GM12872 (cell line): ENCODE measurements around the gene BICRAL.

Source experiments
- CTCF ChIP-seq: IDR thresholded peaks from 3 replicates; pipeline ENCODE4 v1.5.1; 2011; ENCODE audit warnings: low read depth, mild to moderate bottlenecking, low read length, moderate library complexity; ENCODE audit not compliant: insufficient read depth

Gene BICRAL

GRCh38 chr6:42790549-42791181, 8.8 kb downstream of the BICRAL start:
- TF ChIP-seq CTCF, result no peak

GRCh38 chr6:42791706-42792320, 10.0 kb downstream of the BICRAL start:
- TF ChIP-seq CTCF, result no peak

GRCh38 chr6:42795651-42796050, 13.8 kb downstream of the BICRAL start:
- TF ChIP-seq CTCF, result no peak

DNA sequence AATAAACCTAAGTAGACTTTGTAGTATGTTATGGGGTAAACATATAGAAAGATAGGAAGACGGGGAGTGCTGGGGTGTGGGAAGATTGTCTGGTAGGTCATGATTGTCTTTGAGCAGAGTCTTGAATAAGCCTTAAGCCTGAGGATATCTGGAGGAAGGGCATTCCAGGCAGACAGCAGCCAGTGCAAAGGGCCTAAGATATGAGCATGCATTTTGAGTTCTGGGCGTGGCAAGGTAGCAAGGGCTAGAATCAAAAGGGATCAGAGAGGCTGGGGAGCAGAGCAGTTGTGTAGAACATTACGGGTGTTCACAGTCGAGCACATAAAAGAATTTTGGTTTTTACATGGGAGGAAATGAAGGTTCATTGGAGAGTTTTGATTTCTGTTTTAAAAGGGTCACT, 14.3 kb downstream of the BICRAL start:
- no peak for TF ChIP-seq CTCF

DNA sequence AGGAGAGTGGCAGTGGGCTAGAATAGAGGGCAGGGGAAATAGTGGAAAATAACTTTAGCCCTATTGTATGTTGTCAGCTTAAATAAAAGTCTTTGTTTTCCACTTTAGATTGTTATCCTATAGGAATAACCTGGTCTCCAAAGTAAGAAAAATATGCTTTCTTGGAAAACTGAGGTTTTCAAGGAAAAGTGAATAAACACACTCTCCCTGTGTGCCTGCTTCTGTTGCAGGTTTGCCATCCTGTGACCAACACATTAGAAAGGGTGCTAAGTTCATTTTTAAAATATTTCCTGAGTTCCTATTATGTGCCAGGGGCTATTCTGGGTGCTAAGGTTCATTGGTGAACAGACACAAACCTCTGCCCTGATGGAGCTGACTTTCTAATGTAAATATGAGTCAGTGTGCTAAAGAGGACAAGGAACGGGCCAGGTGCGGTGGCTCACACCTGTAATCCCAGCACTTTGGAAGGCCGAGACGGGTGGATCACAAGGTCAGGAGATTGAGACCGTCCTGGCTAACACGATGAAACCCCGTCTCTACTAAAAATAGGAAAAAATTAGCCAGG, 23.5 kb downstream of the BICRAL start:
- TF ChIP-seq CTCF, result no peak

DNA sequence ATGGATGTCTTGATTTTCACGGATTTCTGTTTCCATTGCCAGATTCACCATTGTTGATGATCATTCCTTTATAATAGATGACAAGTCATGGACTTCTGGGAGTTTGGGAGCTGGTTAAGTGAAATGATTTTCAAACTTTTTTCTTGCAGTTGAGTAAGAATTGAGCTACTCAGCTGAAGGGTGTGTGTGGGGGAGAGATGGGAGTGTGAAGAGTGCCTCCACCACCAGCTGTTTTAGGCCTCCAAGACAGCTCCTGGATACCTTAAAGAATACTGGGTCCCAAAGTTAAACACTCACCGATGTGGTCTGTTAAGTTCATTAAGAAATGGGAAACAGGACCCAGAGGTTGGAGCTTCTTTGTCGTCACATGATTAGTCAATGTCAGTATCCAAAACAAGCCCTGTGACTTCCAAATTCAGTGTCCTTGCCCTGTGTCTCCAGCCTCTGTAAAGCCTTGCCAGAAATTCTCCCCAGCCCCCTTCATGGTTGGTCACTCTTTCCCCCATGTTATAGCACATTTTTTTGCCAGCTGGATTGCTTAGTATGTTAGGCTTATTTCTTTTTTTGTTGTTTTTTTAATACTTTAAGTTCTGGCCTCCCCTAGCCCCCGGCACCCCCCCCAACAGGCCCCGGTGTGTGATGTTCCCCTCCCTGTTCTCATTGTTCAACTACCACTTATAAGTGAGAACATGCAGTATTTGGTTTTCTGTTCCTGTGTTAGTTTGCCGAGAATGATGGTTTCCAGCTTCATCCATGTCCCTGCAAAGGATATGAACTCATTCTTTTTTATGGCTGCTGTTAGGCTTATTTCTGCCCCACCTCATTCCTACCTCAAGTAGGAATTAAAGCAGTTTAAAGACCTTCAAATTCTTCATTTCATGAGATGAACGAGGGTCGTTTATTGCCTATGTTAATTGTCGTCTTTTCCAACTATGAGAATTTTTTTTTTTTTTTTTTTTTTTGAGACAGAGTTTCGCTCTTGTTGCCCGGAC, 26.9 kb downstream of the BICRAL start:
- TF ChIP-seq CTCF, result no peak

DNA sequence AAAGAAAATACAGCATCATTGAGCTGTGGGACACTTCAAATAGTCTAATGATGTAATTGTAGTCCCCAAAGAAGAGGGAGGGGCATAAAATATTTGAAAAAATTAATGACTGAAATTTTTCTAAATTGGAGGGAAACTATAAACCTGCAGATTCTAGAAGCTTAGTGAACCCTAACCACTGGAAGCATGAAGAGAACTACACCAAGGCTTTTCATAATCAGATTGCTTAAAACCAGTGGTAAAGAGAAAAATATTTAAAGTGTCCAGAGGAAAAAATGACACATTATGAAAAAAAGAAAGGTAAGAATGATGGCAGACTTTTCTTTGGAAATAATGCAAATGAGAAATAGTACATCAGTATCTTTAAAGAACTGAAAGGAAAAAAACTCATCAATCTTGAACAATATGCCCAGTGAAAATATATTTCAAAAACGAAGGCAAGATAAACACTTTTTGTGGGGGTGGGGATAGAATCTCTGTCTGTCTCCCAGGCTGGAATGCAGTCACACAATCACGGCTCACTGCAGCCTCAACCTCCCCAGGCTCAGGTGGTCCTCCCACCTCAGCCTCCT, 31.3 kb downstream of the BICRAL start:
- no peak for TF ChIP-seq CTCF
